ENCODE results near the gene ADCYAP1R1. TPM values are rescaled to one million over a fixed set of nuclear protein-coding genes. Genes with fewer than 3 reads are reported as not detected.

The ADCYAP1R1 gene
- total RNA-seq, 1 experiment from 2014 or later = 8.9 TPM

- Histone ChIP-seq H3K9me3 (ENCODE audit: control insufficient read depth, low read depth, low read length) (no peaks in the 10 kb centered on the region), H2BK20ac (ENCODE audit: low read depth, low read length, poor library complexity, severe bottlenecking) (no peak overlapping the region), H3K18ac (ENCODE audit: insufficient read length, low read depth, low read length) (no peak overlapping the region), H2AK5ac (ENCODE audit: insufficient read length, low read length) (no peak overlapping the region), H3K23ac (ENCODE audit: insufficient read length, low read depth, low read length) (no peak overlapping the region), H3K79me2 (ENCODE audit: insufficient read depth, low read length) (no peaks in the 10 kb centered on the region), H2BK15ac (ENCODE audit: low read depth, low read length) (no peak overlapping the region), H3K27me3 (ENCODE audit: insufficient read depth, low read length) (no peaks in the 10 kb centered on the region), H3K4me1 (ENCODE audit: insufficient read depth, low read length) (no peaks in the 10 kb centered on the region), H3K27ac (ENCODE audit: insufficient read length, low read depth, low read length) (no peak overlapping the region), H4K5ac (ENCODE audit: insufficient read length, low read depth, low read length) (no peak overlapping the region), H3K56ac (ENCODE audit: insufficient read length, low read depth, low read length) (no peak overlapping the region), H3T11ph (ENCODE audit: low read length) (no peak overlapping the region), H4K91ac (ENCODE audit: insufficient read length, low read depth, low read length) (no peak overlapping the region), H2BK120ac (ENCODE audit: low read depth, low read length, poor library complexity, severe bottlenecking) (no peak overlapping the region), H4K8ac (replicated peaks; ENCODE audit: insufficient read length, low read depth, low read length) (no peak overlapping the region), H3K9ac (ENCODE audit: extremely low read depth, insufficient read length, low read length) (no peak overlapping the region), H3K4ac (ENCODE audit: low read depth, low read length) (no peak overlapping the region), H3K79me1 (ENCODE audit: insufficient read depth, low read depth, low read length, poor library complexity, severe bottlenecking) (no peaks in the 10 kb centered on the region), H2BK5ac (ENCODE audit: insufficient read length, low read length) (no peak overlapping the region), H3K14ac (ENCODE audit: insufficient read depth, low read length) (no peak overlapping the region), H2AFZ (ENCODE audit: low read length) (no peak overlapping the region), H4K20me1 (ENCODE audit: control insufficient read depth, insufficient read depth, insufficient read length) (no peaks in the 10 kb centered on the region), H3K23me2 (ENCODE audit: insufficient read length, low read depth, low read length, poor library complexity, severe bottlenecking) (no peaks in the 10 kb centered on the region), H2BK12ac (ENCODE audit: insufficient read length, low read depth, low read length) (no peak overlapping the region), H3K4me2 (ENCODE audit: insufficient read depth, insufficient read length, low read length) (no peak overlapping the region)
- Mint-ChIP-seq H3K4me1 (peaks cover 9% of the 10 kb centered on the region in 2 experiments), H3K27ac (no peak overlapping the region; a peak in 1 of 7 replicates), H3K27me3 (ENCODE audit: low read depth) (peaks cover 5% of the 10 kb centered on the region), H3K9me3 (no peaks in the 10 kb centered on the region), H3K36me3 (ENCODE audit: insufficient read depth in 1 of 3, low read depth in 3 of 3) (peaks cover 0 to 5% (median 4%) of the 10 kb centered on the region in 3 experiments; a peak in 4 of 7 replicates), H3K4me3 (no peak overlapping the region)
- WGBS (ENCODE audit: extremely low coverage, insufficient read length, low lambda C conversion rate) = no CpG with 5 or more reads among the region's 5 CpGs
- no peak for DNase-seq
- TF ChIP-seq CTCF (conservative IDR thresholded peaks at IDR 0.05) = no peak
Measured at GRCh38 chr7:31083210-31083786, 31.2 kb downstream of the ADCYAP1R1 start.
